ENCODE data around the gene CORIN.

The CORIN gene

DNA sequence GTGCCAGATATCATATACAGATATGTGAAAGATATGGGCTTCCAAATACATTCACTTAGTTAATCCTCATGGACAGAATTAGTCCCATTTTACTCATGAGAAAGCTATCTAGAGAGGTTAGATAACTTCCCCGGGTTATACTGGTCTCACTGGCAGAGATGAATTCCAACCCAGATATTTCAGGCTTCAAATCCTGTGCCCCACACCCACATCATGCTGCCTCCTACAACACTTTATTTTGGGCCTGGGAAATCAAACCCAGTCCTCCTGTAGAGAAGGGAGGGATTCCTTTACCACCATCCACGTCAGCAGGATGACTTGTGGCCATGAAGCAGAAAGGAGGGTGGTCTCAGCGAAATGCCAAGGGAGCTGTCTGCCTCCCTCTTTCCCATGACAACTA is 239.0 kb downstream of the CORIN start:
- ATAC-seq (ENCODE audit: insufficient read depth, low read depth): no peak
- Histone ChIP-seq H3K9ac (ENCODE audit: low read depth, low read length) (no peak overlapping the region), H3K27me3 (ENCODE audit: insufficient read depth, low read length, poor library complexity) (no peaks in the 10 kb centered on the region), H3K79me2 (ENCODE audit: insufficient read depth, low read length) (no peaks in the 10 kb centered on the region), H3K9me3 (ENCODE audit: insufficient read depth, low read length, severe bottlenecking) (no peaks in the 10 kb centered on the region), H3K4me3 (ENCODE audit: low read depth in 1 of 2, low read length in 2 of 2) (no peak overlapping the region), H3K4me1 (ENCODE audit: insufficient read depth, low read length) (no peaks in the 10 kb centered on the region), H3K36me3 (ENCODE audit: insufficient read depth, low read length) (peaks cover 8% of the 10 kb centered on the region; the same call in 1 of the 2 replicates), H4K20me1 (ENCODE audit: insufficient read depth, low read length) (no peaks in the 10 kb centered on the region), H2AFZ (ENCODE audit: low read depth, low read length) (no peak overlapping the region), H3K4me2 (ENCODE audit: insufficient read depth, low read length) (no peak overlapping the region), H3K27ac (ENCODE audit: low read length) (no peak overlapping the region)
- TF ChIP-seq, protein P1, sequence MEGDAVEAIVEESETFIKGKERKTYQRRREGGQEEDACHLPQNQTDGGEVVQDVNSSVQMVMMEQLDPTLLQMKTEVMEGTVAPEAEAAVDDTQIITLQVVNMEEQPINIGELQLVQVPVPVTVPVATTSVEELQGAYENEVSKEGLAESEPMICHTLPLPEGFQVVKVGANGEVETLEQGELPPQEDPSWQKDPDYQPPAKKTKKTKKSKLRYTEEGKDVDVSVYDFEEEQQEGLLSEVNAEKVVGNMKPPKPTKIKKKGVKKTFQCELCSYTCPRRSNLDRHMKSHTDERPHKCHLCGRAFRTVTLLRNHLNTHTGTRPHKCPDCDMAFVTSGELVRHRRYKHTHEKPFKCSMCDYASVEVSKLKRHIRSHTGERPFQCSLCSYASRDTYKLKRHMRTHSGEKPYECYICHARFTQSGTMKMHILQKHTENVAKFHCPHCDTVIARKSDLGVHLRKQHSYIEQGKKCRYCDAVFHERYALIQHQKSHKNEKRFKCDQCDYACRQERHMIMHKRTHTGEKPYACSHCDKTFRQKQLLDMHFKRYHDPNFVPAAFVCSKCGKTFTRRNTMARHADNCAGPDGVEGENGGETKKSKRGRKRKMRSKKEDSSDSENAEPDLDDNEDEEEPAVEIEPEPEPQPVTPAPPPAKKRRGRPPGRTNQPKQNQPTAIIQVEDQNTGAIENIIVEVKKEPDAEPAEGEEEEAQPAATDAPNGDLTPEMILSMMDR (IDR thresholded peaks at IDR 0.05; ENCODE audit: borderline replicate concordance, extremely low read depth, low read length, poor library complexity, severe bottlenecking): no peak
- TF ChIP-seq EZH2 (IDR thresholded peaks at IDR 0.05; ENCODE audit: borderline replicate concordance, low read depth, low read length, severe bottlenecking): no peak
- no peak for DNase-seq

DNA sequence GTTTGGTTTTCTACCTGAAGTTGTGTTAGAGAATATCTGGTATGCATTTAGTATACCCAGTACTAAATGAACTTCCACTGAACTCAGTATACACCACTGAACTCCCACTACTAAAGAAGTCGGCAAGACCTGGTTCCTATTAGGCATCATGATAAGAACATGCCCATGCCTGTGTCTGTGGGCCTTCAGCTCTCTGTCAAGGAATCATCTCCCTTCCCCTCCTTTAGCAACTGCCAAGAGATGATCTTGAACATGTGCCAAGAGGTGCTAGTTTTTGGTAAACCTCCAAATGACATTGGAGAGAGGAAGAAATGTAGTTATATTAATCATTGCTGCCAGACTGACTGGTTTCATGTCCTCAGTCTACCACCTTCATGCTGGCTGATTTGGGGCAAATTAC is 239.5 kb downstream of the CORIN start:
- Histone ChIP-seq H4K20me1 (ENCODE audit: insufficient read depth, low read length) (no peaks in the 10 kb centered on the region), H2AFZ (ENCODE audit: low read depth, low read length) (no peak overlapping the region), H3K79me2 (ENCODE audit: insufficient read depth, low read length) (no peaks in the 10 kb centered on the region), H3K4me3 (ENCODE audit: low read depth in 1 of 2, low read length in 2 of 2) (no peak overlapping the region), H3K9ac (ENCODE audit: low read depth, low read length) (no peak overlapping the region), H3K27me3 (ENCODE audit: insufficient read depth, low read length, poor library complexity) (no peaks in the 10 kb centered on the region), H3K9me3 (ENCODE audit: insufficient read depth, low read length, severe bottlenecking) (no peaks in the 10 kb centered on the region), H3K36me3 (ENCODE audit: insufficient read depth, low read length) (peaks cover 8% of the 10 kb centered on the region; the same call in 1 of the 2 replicates), H3K4me2 (ENCODE audit: insufficient read depth, low read length) (no peak overlapping the region), H3K27ac (ENCODE audit: low read length) (no peak overlapping the region), H3K4me1 (ENCODE audit: insufficient read depth, low read length) (no peaks in the 10 kb centered on the region)
- ATAC-seq (ENCODE audit: insufficient read depth, low read depth) (no peak), DNase-seq (no peak)
- TF ChIP-seq EZH2 (IDR thresholded peaks at IDR 0.05; ENCODE audit: borderline replicate concordance, low read depth, low read length, severe bottlenecking): no peak
- TF ChIP-seq, protein P1 (IDR thresholded peaks at IDR 0.05; ENCODE audit: borderline replicate concordance, extremely low read depth, low read length, poor library complexity, severe bottlenecking): no peak

DNA sequence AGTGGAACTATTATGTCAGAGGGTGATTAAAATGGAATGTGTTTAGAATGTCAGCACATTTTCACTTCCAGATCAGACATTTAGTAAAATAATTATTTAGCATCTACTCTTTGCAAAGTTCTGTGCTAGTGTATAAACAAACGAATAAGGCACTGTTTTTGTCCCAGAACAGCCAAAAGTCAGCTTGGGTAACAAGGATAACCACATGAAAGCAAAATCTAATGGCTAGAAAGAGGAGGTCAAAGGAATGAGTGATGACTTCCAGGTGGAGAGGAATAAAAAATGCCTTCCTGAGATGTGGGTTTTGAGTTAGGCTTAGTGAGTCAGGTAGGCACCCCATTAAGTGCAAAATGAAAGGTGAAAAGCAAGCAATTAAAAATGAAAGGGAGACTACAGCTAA is 240.2 kb downstream of the CORIN start:
- H4K20me1 ChIP-seq (ENCODE audit: insufficient read depth, low read length): no peaks in the 10 kb centered on the region
- TF ChIP-seq, protein P1 (IDR thresholded peaks at IDR 0.05; ENCODE audit: borderline replicate concordance, extremely low read depth, low read length, poor library complexity, severe bottlenecking): no peak
- TF ChIP-seq EZH2 (IDR thresholded peaks at IDR 0.05; ENCODE audit: borderline replicate concordance, low read depth, low read length, severe bottlenecking): no peak
- no peak overlapping the region for H3K4me3 ChIP-seq (ENCODE audit: low read depth in 1 of 2, low read length in 2 of 2)
- no peaks in the 10 kb centered on the region for H3K9me3 ChIP-seq (ENCODE audit: insufficient read depth, low read length, severe bottlenecking)
- no peaks in the 10 kb centered on the region for H3K79me2 ChIP-seq (ENCODE audit: insufficient read depth, low read length)
- H3K27me3 ChIP-seq (ENCODE audit: insufficient read depth, low read length, poor library complexity): no peaks in the 10 kb centered on the region
- no peak overlapping the region for H3K9ac ChIP-seq (ENCODE audit: low read depth, low read length)
- no peak overlapping the region for H3K27ac ChIP-seq (ENCODE audit: low read length)
- no peak for ATAC-seq (ENCODE audit: insufficient read depth, low read depth)
- H3K4me1 ChIP-seq (ENCODE audit: insufficient read depth, low read length): no peaks in the 10 kb centered on the region
- no peak overlapping the region for H3K4me2 ChIP-seq (ENCODE audit: insufficient read depth, low read length)
- H2AFZ ChIP-seq (ENCODE audit: low read depth, low read length): no peak overlapping the region
- peaks cover 10% of the 10 kb centered on the region; the same call in 1 of the 2 replicates for H3K36me3 ChIP-seq (ENCODE audit: insufficient read depth, low read length)
- no peak for DNase-seq

- H3K27me3 ChIP-seq (ENCODE audit: insufficient read depth, low read length, poor library complexity): no peaks in the 10 kb centered on the region
- ATAC-seq (ENCODE audit: insufficient read depth, low read depth) (no peak), DNase-seq (no peak)
- H3K4me1 ChIP-seq (ENCODE audit: insufficient read depth, low read length): no peaks in the 10 kb centered on the region
- H4K20me1 ChIP-seq (ENCODE audit: insufficient read depth, low read length): no peaks in the 10 kb centered on the region
- H3K27ac ChIP-seq (ENCODE audit: low read length): no peak overlapping the region
- H3K79me2 ChIP-seq (ENCODE audit: insufficient read depth, low read length): no peaks in the 10 kb centered on the region
- no peak overlapping the region for H3K4me2 ChIP-seq (ENCODE audit: insufficient read depth, low read length)
- TF ChIP-seq EZH2 (IDR thresholded peaks at IDR 0.05; ENCODE audit: borderline replicate concordance, low read depth, low read length, severe bottlenecking): no peak
- TF ChIP-seq, protein P1 (IDR thresholded peaks at IDR 0.05; ENCODE audit: borderline replicate concordance, extremely low read depth, low read length, poor library complexity, severe bottlenecking): no peak
- H3K4me3 ChIP-seq (ENCODE audit: low read depth in 1 of 2, low read length in 2 of 2): no peak overlapping the region
- peaks cover 72% of the 10 kb centered on the region for H3K36me3 ChIP-seq (ENCODE audit: insufficient read depth, low read length)
- no peak overlapping the region for H2AFZ ChIP-seq (ENCODE audit: low read depth, low read length)
- H3K9ac ChIP-seq (ENCODE audit: low read depth, low read length): no peak overlapping the region
- peaks cover 4% of the 10 kb centered on the region for H3K9me3 ChIP-seq (ENCODE audit: insufficient read depth, low read length, severe bottlenecking)
These were observed 247.5 kb downstream of the CORIN start for GRCh38 chr4:47590325-47590724.

Data from DND-41 (cell line).